Lung (tissue), 12 donors: ENCODE results near the gene ATP8A1. TPM values are rescaled to one million over a fixed set of nuclear protein-coding genes. Genes with fewer than 3 reads are reported as not detected.

Source experiments
- ATAC-seq: fragments of 200-7000 bp; cut with Tn5 transposase; one replicate; pipeline ENCODE4 v1.9.1; 2020; ENCODE audit warnings: moderate number of reproducible peaks; ENCODE audit not compliant: insufficient read depth, low FRiP score
- DNase-seq, 3 donors: peaks; one replicate each; pipeline ENCODE4 v3.0.0-alpha.2; 2013 to 2017
- H3K27ac ChIP-seq, 2 donors: one replicate each; pipeline ENCODE4 v1.5.1; 2013; ENCODE audit warnings: mild to moderate bottlenecking in 2 of 2, moderate library complexity in 2 of 2, control low read depth in 1 of 2, inconsistent platforms in 1 of 2, low read depth in 1 of 2, low read length in 1 of 2
- H3K27me3 ChIP-seq, 3 donors: one replicate each; pipeline ENCODE4 v1.5.1; 2013; ENCODE audit warnings: low read length in 2 of 3; ENCODE audit not compliant: control insufficient read depth in 3 of 3, insufficient read depth in 3 of 3
- H3K36me3 ChIP-seq, 4 donors: one replicate each; pipeline ENCODE4 v1.5.1; 2013; ENCODE audit warnings: low read length in 4 of 4, mild to moderate bottlenecking in 1 of 4, moderate library complexity in 1 of 4; ENCODE audit not compliant: control insufficient read depth in 4 of 4, insufficient read depth in 4 of 4
- H3K4me1 ChIP-seq, 5 donors: one replicate each; pipeline ENCODE4 v1.5.1; 2013; ENCODE audit warnings: low read length in 5 of 5, mild to moderate bottlenecking in 2 of 5, moderate library complexity in 1 of 5; ENCODE audit not compliant: control insufficient read depth in 5 of 5, insufficient read depth in 5 of 5
- H3K4me3 ChIP-seq: one replicate; pipeline ENCODE4 v1.5.1; 2013; ENCODE audit warnings: mild to moderate bottlenecking, control low read depth, moderate library complexity
- H3K9ac ChIP-seq, 2 donors: one replicate each; pipeline ENCODE4 v1.5.1; 2013; ENCODE audit warnings: low read length in 2 of 2, control low read depth in 1 of 2; ENCODE audit not compliant: insufficient read depth in 1 of 2
- H3K9me3 ChIP-seq, 4 donors: one replicate each; pipeline ENCODE4 v1.5.1; 2013; ENCODE audit warnings: low read length in 3 of 4, mild to moderate bottlenecking in 1 of 4, moderate library complexity in 1 of 4; ENCODE audit not compliant: control insufficient read depth in 4 of 4, insufficient read depth in 3 of 4
- CTCF ChIP-seq: IDR thresholded peaks from 2 replicates; pipeline ENCODE4 v1.5.1; 2012; ENCODE audit warnings: mild to moderate bottlenecking; ENCODE audit errors: control extremely low read depth, extremely low read depth
- WGBS, 2 donors: extraction: QIAGEN DNeasy Blood & Tissue Kit; methylation state at CpG; one replicate each; pipeline ENCODE4 v1.1.7; 2013; 5-methylcytosine and 5-hydroxymethylcytosine counted together
- polyA plus RNA-seq, 2 donors: library from polyadenylated mRNA; stranded (reverse); fragments of 200-250 nt; gene quantifications; one replicate each; pipeline ENCODE4 v1.2.1, GENCODE V29; 2013
- total RNA-seq, 2 donors: library from RNA; depleted of rRNA in 1 of 2; stranded (reverse); fragments of >200 nt in 1 of 2; gene quantifications; one replicate each; pipeline ENCODE4 v1.2.1, GENCODE V29; 2014 to 2021
- donor health status: control.
- donor health status: control.
- donor health status: Bipolar disorder and iron deficiency.
- donor health status: healthy.
- donor health status: DM: yes; HTN: yes; CAD: no.

The ATP8A1 gene
- total and polyA plus RNA-seq, 4 donors: 13.8 to 297 (median 48.9) TPM

GRCh38 chr4:42425146-42426065 lies 231.5 kb downstream of the ATP8A1 start:
- TF ChIP-seq CTCF: no peak
- no peaks in the 10 kb centered on the region for H3K9me3 ChIP-seq
- WGBS, 2 donors: 93 to 94% methylated on average over 19 of the region's 19 CpGs
- ATAC-seq: no peak
- no peaks in the 10 kb centered on the region for H3K27me3 ChIP-seq
- no peak for DNase-seq
- H3K27ac ChIP-seq: no peak overlapping the region
- no peaks in the 10 kb centered on the region for H3K4me1 ChIP-seq
- H3K9ac ChIP-seq: no peak overlapping the region
- peaks cover 0 to 9% (median 1%) of the 10 kb centered on the region in 4 donors for H3K36me3 ChIP-seq
- no peak overlapping the region for H3K4me3 ChIP-seq

GRCh38 chr4:42420140-42420539 lies 236.8 kb downstream of the ATP8A1 start:
- H3K4me3 ChIP-seq: no peak overlapping the region
- no peaks in the 10 kb centered on the region for H3K9me3 ChIP-seq
- H3K9ac ChIP-seq: no peak overlapping the region
- no peak overlapping the region for H3K27ac ChIP-seq
- H3K27me3 ChIP-seq: no peaks in the 10 kb centered on the region
- DNase-seq: no peak
- ATAC-seq: no peak
- peaks cover 0 to 5% (median 1%) of the 10 kb centered on the region in 4 donors for H3K36me3 ChIP-seq
- no peak for TF ChIP-seq CTCF
- peaks cover 0 to 3% (median 0%) of the 10 kb centered on the region in 5 donors for H3K4me1 ChIP-seq
- WGBS, 2 donors: 89 to 94% methylated on average over 5 of the region's 5 CpGs

- no peak overlapping the region for H3K27ac ChIP-seq
- no peaks in the 10 kb centered on the region for H3K27me3 ChIP-seq
- no peaks in the 10 kb centered on the region for H3K9me3 ChIP-seq
- H3K36me3 ChIP-seq: peaks cover 0 to 7% (median 2%) of the 10 kb centered on the region in 4 donors
- no peak for ATAC-seq
- peaks cover 0 to 3% (median 0%) of the 10 kb centered on the region in 5 donors for H3K4me1 ChIP-seq
- DNase-seq: no peak
- H3K9ac ChIP-seq: no peak overlapping the region
- 94 to 98% methylated on average over 3 of the region's 3 CpGs for WGBS, 2 donors
- TF ChIP-seq CTCF: no peak
- no peak overlapping the region for H3K4me3 ChIP-seq
These were observed 239.4 kb downstream of the ATP8A1 start for GRCh38 chr4:42417550-42417949.
